Measurements from ENCODE around the gene ATAD2B.
"Not testable (repeated sequence)": the region's sequence is repeated elsewhere in the genome, so short reads cannot be mapped to it uniquely, and the experiment has no call there.

The ATAD2B gene

GRCh38 chr2:23723029-23723428 is 203.9 kb downstream of the ATAD2B start:
- DNase-seq = not testable (repeated sequence)

- DNase-seq = no peak
Observed at GRCh38 chr2:23722255-23722654, 204.7 kb downstream of the ATAD2B start.

GRCh38 chr2:23721454-23721826 is 205.5 kb downstream of the ATAD2B start:
- DNase-seq = no peak

DNA sequence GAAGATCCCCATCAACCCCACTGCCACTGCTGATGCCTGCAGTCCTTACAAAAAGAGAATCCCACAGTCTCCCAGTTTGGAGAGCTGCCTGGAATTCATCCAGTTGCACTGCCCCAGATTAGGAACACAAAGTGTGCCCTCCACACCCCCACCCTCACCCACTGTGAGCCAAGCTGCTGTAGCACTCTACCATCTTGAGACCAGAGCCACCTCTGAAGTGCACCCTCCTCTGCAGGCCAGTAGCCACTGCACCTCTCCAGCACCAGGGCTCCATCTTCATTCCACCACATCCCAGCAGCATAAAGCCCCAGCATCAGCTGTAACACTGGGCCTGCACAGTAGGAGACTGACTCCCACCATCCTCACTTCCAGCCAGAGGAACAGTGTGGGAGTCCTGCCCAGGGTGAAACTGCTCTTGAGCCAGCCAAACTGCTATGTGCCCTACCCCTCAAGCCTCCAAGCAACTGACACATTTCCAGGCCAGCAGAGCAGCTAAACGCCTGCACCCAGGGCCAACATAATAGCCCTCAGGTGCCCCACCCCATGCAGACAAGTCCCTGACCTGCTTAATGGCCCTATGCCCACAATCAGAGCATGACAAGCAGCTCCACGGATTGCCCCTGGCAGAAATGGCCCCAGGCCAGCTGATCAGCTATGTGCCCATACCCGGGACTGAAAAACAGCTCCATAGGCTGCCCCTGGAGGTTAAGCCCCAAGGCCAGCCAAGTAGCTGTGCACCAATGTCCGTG is 206.0 kb downstream of the ATAD2B start:
- no peak for DNase-seq

GRCh38 chr2:23719716-23720115 is 207.2 kb downstream of the ATAD2B start:
- no peak for DNase-seq

DNA sequence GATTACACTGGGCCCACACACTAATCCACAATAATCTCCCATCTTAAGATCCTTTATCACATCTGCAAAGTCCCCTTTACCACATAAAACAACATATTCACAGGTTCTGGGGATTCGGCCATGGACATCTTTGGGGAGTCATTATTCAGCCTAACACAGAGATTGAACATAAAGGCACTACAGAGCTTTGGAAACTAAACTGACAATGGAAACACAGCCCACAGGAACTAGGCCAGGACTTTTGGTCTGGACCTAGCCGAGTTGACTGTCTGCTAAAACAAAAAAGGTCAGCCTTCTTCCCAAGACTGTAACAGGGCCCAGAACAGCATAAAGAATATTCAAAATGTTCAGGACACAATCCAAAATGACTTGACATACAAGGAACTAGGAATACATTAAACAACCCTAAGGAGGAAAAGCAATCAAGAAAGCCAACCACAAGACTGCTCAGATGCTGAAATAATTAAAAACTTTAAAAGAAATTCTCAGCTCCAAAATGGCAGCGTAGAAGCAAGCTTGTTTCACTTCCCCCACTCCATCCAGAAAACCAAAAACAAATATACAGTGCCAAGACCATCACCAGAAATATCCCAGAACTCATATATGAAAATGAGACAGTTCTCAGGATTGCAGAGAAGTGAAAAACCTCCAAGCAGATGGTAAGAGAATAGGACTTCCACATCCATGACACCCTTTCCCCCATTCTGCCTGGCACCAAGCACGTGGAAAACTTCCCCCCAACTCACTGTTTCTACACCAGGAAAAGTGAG is 207.8 kb downstream of the ATAD2B start:
- no peak for DNase-seq

GRCh38 chr2:23713351-23713750 is 213.6 kb downstream of the ATAD2B start:
- DNase-seq = no peak

- no peak for DNase-seq
Observed at GRCh38 chr2:23712756-23713151, 214.2 kb downstream of the ATAD2B start.

GRCh38 chr2:23711979-23712755 is 214.8 kb downstream of the ATAD2B start:
- DNase-seq = no peak

DNA sequence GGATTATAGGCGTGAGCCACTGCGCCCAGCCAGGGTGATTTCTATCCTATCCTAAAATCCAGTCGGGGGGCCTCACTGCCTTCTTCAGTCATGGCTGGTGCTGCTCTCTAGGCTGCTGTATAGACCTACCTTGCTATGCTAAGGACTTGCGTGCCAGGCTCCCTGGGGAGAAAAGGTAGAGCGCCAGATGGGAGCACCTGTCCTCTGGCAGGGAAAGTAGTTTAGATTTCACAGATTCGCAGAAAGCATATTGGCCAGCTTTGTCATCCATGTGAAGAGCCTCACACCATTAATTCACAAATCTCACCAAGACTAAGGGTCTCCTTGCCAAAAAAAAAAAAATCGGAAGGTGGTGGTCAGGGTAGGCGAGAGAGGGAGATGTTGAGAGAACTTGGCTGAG is 217.6 kb downstream of the ATAD2B start:
- DNase-seq = no peak

DNA sequence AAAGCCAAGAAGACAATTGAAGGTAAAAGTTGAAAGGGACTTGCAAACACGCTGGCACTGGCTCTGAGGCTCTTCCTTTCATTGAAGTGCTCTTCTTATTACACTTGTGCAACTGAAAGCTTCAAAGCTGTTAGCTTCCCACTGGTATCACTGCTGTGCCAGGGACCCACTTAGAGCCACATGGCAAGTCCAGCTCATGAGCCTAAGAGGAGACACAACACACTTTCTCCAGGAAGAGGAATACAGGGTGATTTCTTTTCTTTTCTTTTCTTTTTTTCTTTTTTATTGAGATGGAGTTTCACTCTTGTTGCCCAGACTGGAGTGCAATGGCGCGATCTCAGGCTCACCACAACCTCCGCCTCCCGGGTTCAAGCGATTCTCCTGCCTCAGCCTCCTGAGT is 218.2 kb downstream of the ATAD2B start:
- no peak for DNase-seq

- no peak for DNase-seq
Observed at GRCh38 chr2:23707096-23707495, 219.8 kb downstream of the ATAD2B start.

DNA sequence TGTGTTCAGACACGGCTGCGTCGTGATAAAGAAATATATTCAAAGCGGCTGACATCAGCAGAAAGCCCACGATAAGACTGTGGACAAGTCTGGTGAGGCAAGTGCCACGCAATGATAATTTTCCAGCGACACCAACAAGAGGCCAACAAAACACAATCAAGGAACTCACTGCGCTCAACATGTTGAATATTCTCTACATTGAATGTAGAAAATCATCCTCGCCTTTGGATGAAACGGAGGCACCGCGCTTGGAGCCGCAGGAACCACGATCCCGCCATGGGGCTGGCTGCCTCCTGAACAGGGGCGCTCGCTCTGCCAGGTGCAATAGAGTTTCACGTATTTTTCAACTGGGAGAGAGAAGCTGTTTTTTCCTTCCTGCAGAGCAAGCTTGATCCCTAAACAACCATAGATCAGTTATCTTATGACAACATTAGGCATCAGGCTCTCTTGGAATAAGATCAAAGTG is 220.3 kb downstream of the ATAD2B start:
- no peak for DNase-seq

DNA sequence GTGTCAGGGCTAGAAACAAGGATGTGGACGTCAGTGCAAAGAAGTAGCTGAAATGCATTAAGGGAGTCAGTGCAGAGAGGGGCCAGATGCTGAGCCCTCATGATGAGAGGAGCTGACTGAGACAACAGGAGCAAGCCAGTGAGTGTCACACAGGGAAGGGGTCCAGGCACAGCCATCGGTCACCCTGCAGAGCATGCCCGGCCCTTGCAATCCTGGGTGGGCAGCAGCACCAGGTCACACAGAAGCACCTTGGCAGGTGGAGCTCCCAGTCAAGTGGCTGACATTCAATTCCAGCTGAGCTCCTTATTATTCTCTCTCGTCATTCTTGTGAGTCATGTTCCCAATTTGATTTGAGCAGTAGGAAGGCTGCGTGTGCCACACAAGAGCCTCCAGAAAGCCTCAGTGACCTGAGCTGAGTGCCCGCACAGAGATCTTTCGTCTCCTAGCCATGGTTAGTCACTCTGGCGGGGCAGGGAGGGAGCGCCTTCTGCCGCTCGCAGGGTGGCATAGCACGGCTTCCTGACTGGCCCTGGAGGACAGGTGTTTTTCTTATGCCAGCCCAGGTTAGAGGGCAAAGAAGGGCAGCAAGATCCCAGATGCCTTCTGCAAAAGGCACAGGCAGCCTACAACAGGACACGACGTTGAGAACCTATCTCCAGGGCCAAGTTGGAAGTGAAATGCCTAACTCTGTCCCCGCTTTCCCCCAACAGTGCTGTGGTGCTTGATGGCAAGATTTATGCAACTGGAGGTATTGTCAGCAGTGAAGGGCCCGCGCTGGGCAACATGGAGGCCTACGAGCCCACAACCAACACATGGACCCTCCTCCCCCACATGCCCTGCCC is 220.9 kb downstream of the ATAD2B start:
- DNase-seq = no peak

GRCh38 chr2:23703583-23704385 is 223.1 kb downstream of the ATAD2B start:
- DNase-seq = no peak

GRCh38 chr2:23703037-23703582 is 223.8 kb downstream of the ATAD2B start:
- no peak for DNase-seq

GRCh38 chr2:23700627-23701026 is 226.3 kb downstream of the ATAD2B start:
- no peak for DNase-seq

GRCh38 chr2:23699580-23699925 is 227.4 kb downstream of the ATAD2B start:
- no peak for DNase-seq

- no peak for DNase-seq
Observed at GRCh38 chr2:23698721-23699579, 228.0 kb downstream of the ATAD2B start.
